Measurements from ENCODE around the gene CFAP157. TPM values are rescaled to one million over a fixed set of nuclear protein-coding genes. Genes with fewer than 3 reads are reported as not detected.

Gene CFAP157
- total RNA-seq = not detected in 2 replicates

DNA sequence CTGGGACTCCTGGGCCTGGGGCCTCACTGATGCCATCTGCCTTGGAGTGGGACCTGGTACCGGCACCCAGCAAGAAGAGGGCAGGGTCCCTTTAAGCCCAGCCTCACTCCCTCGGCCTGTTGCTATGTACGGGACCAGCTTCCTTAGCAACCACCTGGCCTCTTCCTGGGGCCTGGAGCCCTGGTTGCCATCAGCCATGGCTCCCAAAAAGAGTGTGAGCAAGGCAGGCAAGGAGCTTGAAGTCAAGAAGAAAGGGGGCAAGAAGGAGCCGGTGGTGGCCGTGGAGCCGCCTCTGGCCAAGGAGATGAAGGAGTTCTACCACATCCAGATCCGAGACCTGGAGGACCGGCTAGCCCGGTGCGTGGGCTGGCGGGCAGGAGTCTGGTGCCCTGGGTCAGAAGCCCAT lies at the start of gene CFAP157:
Gene CFAP157 (plus strand): TSS at position 153 of the 406 bp plus-strand sequence. CDS start 44 bp downstream, at position 197.

DNA sequence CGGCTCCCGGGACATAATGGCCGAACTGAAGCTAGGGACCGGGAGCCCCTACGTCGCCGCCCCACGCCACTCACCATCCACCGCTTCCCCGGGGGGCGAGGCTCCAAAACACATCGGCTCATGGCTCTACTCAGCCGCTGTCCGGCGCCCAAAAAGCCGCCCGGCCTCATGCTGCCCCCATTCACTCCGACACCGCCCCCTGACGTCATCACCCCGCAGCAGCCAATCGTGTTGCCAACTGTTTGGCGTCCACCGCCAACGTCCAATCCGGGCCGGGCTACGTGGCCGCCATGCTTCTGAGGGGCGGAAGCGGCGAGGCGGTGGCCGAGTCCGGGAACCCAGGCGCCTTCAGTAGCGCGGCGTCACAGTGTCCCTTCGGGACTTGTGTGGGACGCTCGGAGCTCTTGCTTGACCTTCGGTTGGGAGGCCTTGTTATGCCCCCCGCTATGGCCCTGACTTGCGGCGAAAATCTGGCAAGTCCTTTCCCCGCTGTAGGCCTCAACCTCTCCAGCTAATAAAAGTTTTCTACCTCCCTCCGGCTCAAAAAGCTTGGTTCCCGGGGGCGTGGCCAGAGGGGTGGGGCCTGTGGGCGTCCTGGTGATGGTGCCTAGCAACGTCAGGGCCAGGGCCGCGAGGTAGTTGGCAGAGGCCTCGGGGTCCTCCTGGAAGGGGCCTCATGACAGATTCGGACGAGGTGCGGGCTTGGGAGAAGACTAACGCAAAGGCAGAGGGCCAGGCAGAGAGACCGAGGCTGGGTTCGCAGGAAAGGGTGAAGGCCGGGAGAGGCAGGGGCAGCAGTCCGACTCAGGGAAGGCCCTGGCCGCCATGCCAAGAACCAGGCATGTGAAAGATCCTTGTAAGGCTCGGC lies 8.9 kb downstream of the CFAP157 start, which contains the start of the genes PTRH1 and TTC16:
Gene PTRH1 (minus strand): TSS at position 194 of the 868 bp plus-strand sequence. CDS start 24 bp downstream, at position 170.
Gene TTC16 (plus strand): TSS at position 610 of the 868 bp plus-strand sequence. CDS start 67 bp downstream, at position 677.

DNA sequence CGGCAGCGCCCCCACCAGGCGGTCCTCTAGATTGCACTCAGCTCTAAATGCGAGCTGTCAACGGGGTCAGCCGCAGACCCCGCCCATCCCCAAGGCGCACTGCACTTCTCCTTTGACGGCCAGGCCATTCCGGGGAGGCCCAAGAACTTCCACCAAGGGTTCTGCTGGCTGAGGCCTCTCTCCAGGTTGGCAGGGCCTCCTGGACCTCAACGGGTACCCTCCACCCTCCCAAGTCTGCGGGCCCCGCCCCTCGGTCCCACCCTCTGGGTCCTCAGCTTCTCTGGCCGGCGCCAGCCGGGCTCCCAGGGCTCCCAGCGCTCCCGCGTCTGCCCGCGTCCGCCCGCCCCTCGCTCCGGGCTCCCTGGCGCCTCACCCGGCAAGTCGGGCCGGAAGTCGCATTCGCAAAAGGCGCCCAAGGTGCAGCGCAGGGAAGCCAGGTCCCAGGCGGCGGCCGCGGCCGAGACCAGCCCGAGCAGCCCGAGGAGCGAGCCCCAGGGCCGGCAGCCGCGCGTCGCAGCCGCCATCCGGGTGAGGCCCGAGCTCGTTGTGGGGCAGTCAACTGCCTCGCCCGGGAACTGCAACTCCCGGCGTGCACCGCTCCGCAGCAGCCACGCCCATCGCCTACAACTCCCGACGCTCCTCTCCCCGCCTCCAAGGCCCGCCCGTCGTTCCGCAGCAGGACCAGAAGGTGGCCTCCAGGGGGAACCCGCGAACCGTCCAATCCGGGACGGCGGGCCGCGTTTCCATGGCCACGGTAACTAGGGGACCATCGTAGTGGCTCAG lies 28.1 kb downstream of the CFAP157 start, which contains the start of gene TOR2A:
Gene TOR2A (minus strand): TSS at position 548 of the 783 bp plus-strand sequence. CDS start 24 bp downstream, at position 524.

Other genes with a start within 250 kb of the CFAP157 start
- gene STXBP1, start 94.7 kb upstream of the CFAP157 start, total RNA-seq = 43.6 and 46.2 TPM in 2 replicates
- 10.7 and 17.3 TPM in 2 replicates for gene PTRH1, start 8.7 kb downstream of the CFAP157 start, total RNA-seq
- gene TTC16, start 9.1 kb downstream of the CFAP157 start, total RNA-seq = 0.07 TPM in 1 of 2 replicates, not detected in the other
- gene TOR2A, start 28.3 kb downstream of the CFAP157 start, total RNA-seq = 3.5 and 3.8 TPM in 2 replicates
- gene SH2D3C, start 71.7 kb downstream of the CFAP157 start, total RNA-seq = 0.10 and 2.2 TPM in 2 replicates
- 43.9 and 45.2 TPM in 2 replicates for gene CDK9, start 79.0 kb downstream of the CFAP157 start, total RNA-seq
- 59.7 and 99.0 TPM in 2 replicates for gene FPGS, start 95.9 kb downstream of the CFAP157 start, total RNA-seq
- gene ENG, start 147.7 kb downstream of the CFAP157 start, total RNA-seq = 95.5 and 100 TPM in 2 replicates
- 54.9 and 66.2 TPM in 2 replicates for gene AK1, start 170.7 kb downstream of the CFAP157 start, total RNA-seq
- gene ST6GALNAC6, start 192.6 kb downstream of the CFAP157 start, total RNA-seq = 45.6 and 55.6 TPM in 2 replicates
- gene ST6GALNAC4, start 210.1 kb downstream of the CFAP157 start, total RNA-seq = 38.9 and 43.3 TPM in 2 replicates
- gene PIP5KL1, start 223.8 kb downstream of the CFAP157 start, total RNA-seq = 1.4 and 3.4 TPM in 2 replicates
- gene DPM2, start 230.9 kb downstream of the CFAP157 start, total RNA-seq = 11.1 and 12.9 TPM in 2 replicates

All from smooth muscle cell of the pulmonary artery (primary cell).